ENCODE measurements around the gene KIR2DL4. TPM values are rescaled to one million over a fixed set of nuclear protein-coding genes. Genes with fewer than 3 reads are reported as not detected.
"Not testable (repeated sequence)": the region's sequence is repeated elsewhere in the genome, so short reads cannot be mapped to it uniquely, and the experiment has no call there.

KIR2DL4 gene
- total RNA-seq, 1 donor from 2014 or later, result not detected

DNA sequence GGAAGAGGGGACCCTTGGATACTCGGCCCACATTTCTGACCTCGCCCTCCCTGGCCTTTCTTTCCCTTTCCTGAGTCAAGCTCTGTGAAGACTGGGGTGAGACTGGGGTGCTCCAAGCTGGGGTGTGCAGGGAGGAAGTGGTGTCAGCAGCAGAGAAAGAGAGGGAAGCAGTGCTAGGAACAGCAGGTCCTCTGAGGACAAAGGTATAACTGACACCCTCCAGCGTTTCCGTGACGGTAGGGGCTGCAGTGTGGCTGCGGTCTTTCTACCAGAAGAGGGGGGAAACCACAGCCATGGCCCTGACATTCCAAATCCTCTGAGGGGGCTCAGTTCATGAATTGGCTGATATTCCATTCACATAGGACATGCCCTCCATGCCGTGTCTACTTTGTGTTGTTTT is 47.9 kb downstream of the KIR2DL4 start:
- DNase-seq (no peak), ATAC-seq (ENCODE audit: poor library complexity) (no peak)
- intact Hi-C loops (cut with DNase I), result no loop called here

DNA sequence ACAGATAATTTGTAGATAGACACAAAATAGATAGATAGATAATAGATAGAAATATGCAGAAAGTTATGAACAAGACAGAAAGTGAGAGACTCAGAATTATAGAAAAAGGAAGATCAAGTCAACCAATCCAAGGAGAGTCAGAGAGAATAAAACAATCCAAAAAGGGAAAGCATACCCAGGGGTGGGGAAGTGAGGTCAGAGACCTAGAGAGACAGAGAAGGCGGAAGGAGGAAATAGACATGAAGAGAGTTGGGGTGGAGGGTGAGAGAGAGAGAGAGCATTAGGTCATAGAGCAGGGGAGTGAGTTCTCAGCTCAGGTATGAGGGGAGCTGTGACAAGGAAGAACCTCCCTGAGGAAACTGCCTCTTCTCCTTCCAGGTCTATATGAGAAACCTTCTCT is 51.8 kb downstream of the KIR2DL4 start:
- intact Hi-C loops (cut with DNase I); ATAC-seq (ENCODE audit: poor library complexity); DNase-seq: not testable (repeated sequence)

DNA sequence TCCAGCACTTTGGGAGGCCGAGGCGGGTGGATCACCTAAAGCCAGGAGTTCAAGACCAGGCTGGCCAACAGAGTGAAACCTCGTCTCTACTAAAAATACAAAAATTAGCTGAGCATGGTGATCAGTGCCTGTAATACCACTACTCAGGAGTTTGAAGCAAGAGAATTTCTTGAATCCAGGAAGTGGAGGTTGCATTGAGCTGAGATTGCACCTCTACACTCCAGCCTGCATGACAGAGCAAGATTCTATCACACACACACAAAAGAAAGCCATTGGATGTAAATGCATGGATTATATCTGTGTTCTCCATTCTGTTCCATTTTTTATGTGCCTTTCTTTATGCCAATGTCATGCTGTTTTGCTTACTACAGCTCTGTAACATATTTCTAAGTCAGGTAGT is 55.1 kb downstream of the KIR2DL4 start:
- ATAC-seq (ENCODE audit: poor library complexity); intact Hi-C loops (cut with DNase I); DNase-seq: not testable (repeated sequence)

DNA sequence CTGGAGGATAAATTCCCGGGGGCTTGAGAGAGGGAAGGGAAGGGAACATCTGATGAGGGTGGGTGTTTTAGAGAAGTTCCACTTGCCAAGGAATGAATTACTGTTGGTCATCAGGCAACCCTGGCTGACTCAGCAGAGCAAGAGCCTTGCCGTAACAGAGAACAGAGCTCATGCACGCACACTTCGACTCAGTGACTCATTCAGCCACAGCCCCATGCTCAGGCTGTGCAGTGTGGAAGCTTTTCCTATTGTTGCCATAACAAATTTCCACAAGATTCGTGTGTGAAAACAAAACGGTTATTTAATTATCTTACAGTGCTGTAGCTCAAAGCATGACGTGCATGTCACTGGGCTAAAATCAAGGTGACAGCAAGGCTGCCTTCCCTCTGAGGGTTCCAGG is 56.0 kb downstream of the KIR2DL4 start:
- DNase-seq; intact Hi-C loops (cut with DNase I); ATAC-seq (ENCODE audit: poor library complexity): not testable (repeated sequence)

DNA sequence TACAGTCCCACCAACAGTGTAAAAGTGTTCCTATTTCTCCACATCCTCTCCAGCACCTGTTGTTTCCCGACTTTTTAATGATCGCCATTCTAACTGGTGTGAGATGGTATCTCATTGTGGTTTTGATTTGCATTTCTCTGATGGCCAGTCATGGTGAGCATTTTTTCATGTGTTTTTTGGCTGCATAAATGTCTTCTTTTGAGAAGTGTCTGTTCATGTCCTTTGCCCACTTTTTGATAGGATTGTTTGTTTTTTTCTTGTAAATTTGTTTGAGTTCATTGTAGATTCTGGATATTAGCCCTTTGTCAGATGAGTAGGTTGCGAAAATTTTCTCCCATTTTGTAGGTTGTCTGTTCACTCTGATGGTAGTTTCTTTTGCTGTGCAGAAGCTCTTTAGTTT is 60.0 kb downstream of the KIR2DL4 start:
- ATAC-seq (ENCODE audit: poor library complexity); intact Hi-C loops (cut with DNase I); DNase-seq: not testable (repeated sequence)

Other genes with a start within 250 kb of the KIR2DL4 start
- 1.7 TPM for gene LILRA2, start 229.8 kb upstream of the KIR2DL4 start, total RNA-seq
- 0.48 TPM for gene LILRA1, start 210.0 kb upstream of the KIR2DL4 start, total RNA-seq
- gene LILRB1, start 173.1 kb upstream of the KIR2DL4 start, total RNA-seq, result 1.7 TPM
- 3.8 TPM for gene LILRB4, start 140.6 kb upstream of the KIR2DL4 start, total RNA-seq
- not detected for gene KIR3DL3, start 79.2 kb upstream of the KIR2DL4 start, total RNA-seq
- gene KIR2DL3, start 65.1 kb upstream of the KIR2DL4 start, total RNA-seq, result not detected
- gene KIR2DL1, start 33.8 kb upstream of the KIR2DL4 start, total RNA-seq, result not detected
- gene KIR3DL1, start 12.9 kb downstream of the KIR2DL4 start, total RNA-seq, result not detected
- not detected for gene KIR2DS4, start 29.1 kb downstream of the KIR2DL4 start, total RNA-seq
- not detected for gene KIR3DL2, start 46.8 kb downstream of the KIR2DL4 start, total RNA-seq
- 0.30 TPM for gene FCAR, start 70.6 kb downstream of the KIR2DL4 start, total RNA-seq
- gene NCR1, start 102.5 kb downstream of the KIR2DL4 start, total RNA-seq, result not detected
- not detected for gene NLRP7, start 143.9 kb downstream of the KIR2DL4 start, total RNA-seq
- gene NLRP2, start 162.8 kb downstream of the KIR2DL4 start, total RNA-seq, result 0.78 TPM
- 0.48 TPM for gene GP6, start 234.7 kb downstream of the KIR2DL4 start, total RNA-seq